GM18498 (cell line): ENCODE measurements around the gene DCC.

Source experiments
- ATAC-seq: cut with Tn5 transposase; IDR thresholded peaks from one replicate; pipeline ENCODE4 v1.9.1; 2021; ENCODE audit warnings: mild to moderate bottlenecking, moderate library complexity; ENCODE audit not compliant: unreplicated experiment

DCC gene

GRCh38 chr18:52679354-52679753 is 339.4 kb downstream of the DCC start:
- ATAC-seq = no peak

DNA sequence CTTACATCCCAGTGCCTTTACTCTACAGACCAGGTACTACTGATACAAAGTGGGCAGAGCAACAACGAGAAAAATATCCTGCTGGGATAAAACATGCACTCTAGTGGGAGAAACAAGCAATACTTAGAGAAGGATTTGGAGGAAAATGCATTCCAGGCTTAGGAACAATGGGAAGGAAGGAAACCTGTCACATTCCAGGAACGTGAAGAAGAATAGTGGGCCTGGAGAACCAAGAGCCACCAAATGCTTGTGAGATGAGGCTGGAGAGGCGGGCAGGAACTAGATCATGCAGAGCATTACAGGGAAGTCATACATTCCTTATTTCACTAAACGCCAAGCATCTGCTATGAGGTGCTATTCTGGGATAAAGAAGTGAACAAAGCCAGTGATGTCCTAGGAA is 342.3 kb downstream of the DCC start:
- no peak for ATAC-seq

GRCh38 chr18:52685316-52685715 is 345.3 kb downstream of the DCC start:
- no peak for ATAC-seq

GRCh38 chr18:52691841-52692240 is 351.8 kb downstream of the DCC start:
- ATAC-seq = no peak

- ATAC-seq = no peak
Observed at GRCh38 chr18:52694804-52695203, 354.8 kb downstream of the DCC start.

DNA sequence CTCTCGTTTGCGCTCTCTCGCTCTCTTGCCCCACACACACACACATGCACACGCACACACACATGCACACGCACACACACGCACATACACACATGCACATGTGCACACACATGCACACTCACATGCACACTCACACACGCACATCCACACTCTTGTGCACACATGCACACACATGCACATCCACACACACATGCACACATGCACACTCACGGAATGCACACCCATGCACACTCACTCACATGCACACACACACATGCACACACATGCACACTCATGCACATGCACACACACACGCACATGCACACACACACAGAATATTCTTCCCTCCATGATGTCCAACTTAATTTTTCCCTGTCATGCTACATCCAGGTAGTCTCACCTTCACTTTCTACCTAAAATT is 360.1 kb downstream of the DCC start:
- no peak for ATAC-seq

DNA sequence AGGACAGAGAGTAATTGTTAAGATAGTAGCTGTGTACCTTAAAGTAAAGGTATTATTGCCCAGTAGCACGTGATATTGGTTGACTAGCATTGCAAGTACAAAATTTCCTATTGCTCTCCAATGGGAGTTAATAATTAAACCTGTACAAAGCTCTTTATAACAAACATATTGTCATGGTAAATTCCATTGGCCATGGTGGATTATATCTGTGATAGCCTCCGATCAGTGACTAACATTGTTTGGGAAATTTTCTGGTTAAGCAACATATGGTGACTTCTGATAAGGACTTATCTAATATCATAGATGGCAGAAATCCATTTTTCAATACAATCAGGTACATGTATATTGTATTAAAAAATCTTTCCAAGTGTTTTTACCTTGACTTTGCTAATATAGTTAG is 360.8 kb downstream of the DCC start:
- ATAC-seq = no peak

- ATAC-seq = no peak
Observed at GRCh38 chr18:52701219-52701935, 361.4 kb downstream of the DCC start.

- ATAC-seq = no peak
Observed at GRCh38 chr18:52715421-52715820, 375.4 kb downstream of the DCC start.

GRCh38 chr18:52715991-52716390 is 376.0 kb downstream of the DCC start:
- no peak for ATAC-seq

DNA sequence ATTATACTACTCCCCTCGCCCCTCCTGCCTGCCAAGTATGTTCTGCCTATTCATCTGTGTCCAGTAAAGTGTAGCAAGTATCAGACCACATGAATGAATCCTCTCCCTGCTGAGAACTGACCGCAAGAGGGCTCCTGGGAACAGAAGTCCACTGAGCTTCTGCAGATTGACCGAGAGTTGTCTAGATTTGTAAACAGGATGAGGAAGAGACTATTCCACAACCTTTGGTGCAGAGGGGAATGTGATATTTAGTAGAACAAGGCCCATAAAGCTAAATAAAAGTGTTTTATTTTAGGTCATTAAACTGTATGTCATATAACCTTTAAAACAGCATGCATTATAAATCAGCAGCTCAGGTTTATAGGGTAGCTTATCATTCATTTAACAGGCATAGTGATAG is 377.0 kb downstream of the DCC start:
- no peak for ATAC-seq

GRCh38 chr18:52722904-52723303 is 382.9 kb downstream of the DCC start:
- no peak for ATAC-seq

GRCh38 chr18:52723550-52723970 is 383.6 kb downstream of the DCC start:
- ATAC-seq = no peak

- no peak for ATAC-seq
Observed at GRCh38 chr18:52730972-52731619, 391.1 kb downstream of the DCC start.

DNA sequence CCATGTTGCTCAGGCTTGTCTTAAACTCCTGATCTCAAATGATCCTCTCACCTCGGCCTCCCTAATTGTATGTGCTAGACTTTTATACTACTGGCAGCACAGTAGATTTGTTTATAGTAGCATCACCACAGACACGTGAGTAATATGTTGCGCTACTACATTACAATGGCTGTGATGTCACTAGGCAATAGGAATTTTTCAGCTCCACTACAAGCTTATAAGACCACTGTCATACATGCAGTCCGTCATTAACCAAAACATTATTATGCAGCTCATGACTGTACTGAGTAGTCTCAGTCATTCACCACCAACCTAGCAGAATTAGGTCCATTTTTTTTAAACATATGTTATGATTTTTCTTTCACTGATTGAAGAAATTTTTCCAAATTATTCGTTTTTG is 398.9 kb downstream of the DCC start:
- ATAC-seq = no peak

GRCh38 chr18:52746986-52747385 is 407.0 kb downstream of the DCC start:
- ATAC-seq = no peak

- no peak for ATAC-seq
Observed at GRCh38 chr18:52747869-52748268, 407.9 kb downstream of the DCC start.

- ATAC-seq = no peak
Observed at GRCh38 chr18:52748343-52748742, 408.3 kb downstream of the DCC start.

DNA sequence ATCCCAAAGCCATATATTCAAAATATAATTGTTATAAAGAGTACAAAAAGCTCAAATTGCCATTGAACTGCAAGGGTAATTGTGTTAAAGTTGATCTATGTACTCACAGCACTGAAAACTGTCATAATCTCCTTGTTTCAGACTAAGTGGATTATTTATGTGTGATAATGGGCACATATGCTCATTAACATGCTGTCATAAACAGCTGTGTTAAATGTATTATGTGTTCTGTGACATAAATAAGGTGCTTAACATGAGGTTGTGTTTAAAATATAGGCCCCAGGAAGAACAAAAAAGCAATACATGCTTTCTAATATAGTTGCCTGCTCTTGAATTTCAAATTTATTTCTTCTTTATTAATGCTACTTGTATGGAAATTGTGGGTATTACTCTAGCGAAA is 409.5 kb downstream of the DCC start:
- ATAC-seq = no peak

GRCh38 chr18:52750995-52751394 is 411.0 kb downstream of the DCC start:
- no peak for ATAC-seq

GRCh38 chr18:52764316-52764715 is 424.3 kb downstream of the DCC start:
- ATAC-seq = no peak

DNA sequence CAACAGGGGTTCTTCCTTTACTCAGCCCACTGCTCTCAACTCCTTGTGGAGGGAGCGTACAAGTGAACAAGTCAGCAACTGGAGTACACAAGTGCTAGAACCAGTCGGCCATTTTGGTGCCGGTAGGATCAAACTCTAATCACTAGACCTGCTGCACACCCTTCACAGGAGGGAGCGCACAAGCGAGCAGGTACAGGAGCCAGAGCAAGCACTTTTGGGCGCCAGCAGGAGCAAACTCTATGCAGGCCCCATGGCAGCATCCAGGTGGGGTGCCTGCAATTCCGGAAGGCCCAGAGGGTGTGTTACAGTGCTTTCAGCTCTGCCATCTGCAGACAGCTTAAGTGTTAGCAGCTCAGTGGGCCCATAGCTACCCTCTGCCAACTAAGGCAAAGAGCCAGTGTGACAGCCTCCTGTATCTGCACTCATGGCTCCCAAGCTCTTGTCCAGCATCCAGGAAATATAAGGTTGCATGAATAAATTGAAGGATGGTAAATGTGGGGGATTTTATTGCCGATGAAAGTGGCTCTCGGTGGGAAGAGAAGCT is 426.1 kb downstream of the DCC start:
- ATAC-seq = no peak
